HepG2 (cell line): ENCODE measurements around the gene CKS1B. TPM values are rescaled to one million over a fixed set of nuclear protein-coding genes. Genes with fewer than 3 reads are reported as not detected.

Source experiments
- BRD4 ChIP-seq: sonication (generic); formaldehyde crosslinking; IDR thresholded peaks from 2 replicates; pipeline ENCODE4 v1.4.0; 2020; ENCODE audit warnings: missing genetic modification reagents
- CEBPG ChIP-seq: IDR thresholded peaks from 2 replicates; pipeline ENCODE4 v1.6.1; 2016
- DDIT3 ChIP-seq: sonication (generic); formaldehyde crosslinking; IDR thresholded peaks from 2 replicates; pipeline ENCODE4 v1.4.0; 2020; ENCODE audit warnings: mild to moderate bottlenecking, missing genetic modification reagents
- ELF4 ChIP-seq: sonication (generic); formaldehyde crosslinking; IDR thresholded peaks from 2 replicates; pipeline ENCODE4 v1.5.0; 2020; ENCODE audit warnings: missing genetic modification reagents, mild to moderate bottlenecking, moderate library complexity, borderline replicate concordance
- GTF3A ChIP-seq: sonication (generic); formaldehyde crosslinking; conservative IDR thresholded peaks from 2 replicates; pipeline ENCODE4 v1.4.0; 2020; ENCODE audit warnings: mild to moderate bottlenecking, missing genetic modification reagents
- HES4 ChIP-seq: sonication (generic); formaldehyde crosslinking; IDR thresholded peaks from 2 replicates; pipeline ENCODE4 v1.9.0; 2021; ENCODE audit warnings: mild to moderate bottlenecking, missing genetic modification reagents, borderline replicate concordance
- KDM2A ChIP-seq: sonication (generic); formaldehyde crosslinking; IDR thresholded peaks from 2 replicates; pipeline ENCODE4 v1.4.0; 2020; ENCODE audit warnings: low read depth, missing genetic modification reagents, borderline replicate concordance
- MED8 ChIP-seq: sonication (generic); formaldehyde crosslinking; IDR thresholded peaks from 2 replicates; pipeline ENCODE4 v1.8.1; 2023; ENCODE audit warnings: mild to moderate bottlenecking, missing genetic modification reagents; ENCODE audit not compliant: insufficient replicate concordance
- MLLT10 ChIP-seq: sonication (generic); formaldehyde crosslinking; IDR thresholded peaks from 2 replicates; pipeline ENCODE4 v1.4.0; 2020; ENCODE audit warnings: missing genetic modification reagents
- NRL ChIP-seq: sonication (generic); formaldehyde crosslinking; IDR thresholded peaks from 2 replicates; pipeline ENCODE4 v1.5.0; 2020; ENCODE audit warnings: missing genetic modification reagents, mild to moderate bottlenecking, moderate library complexity, borderline replicate concordance
- SP140L ChIP-seq: sonication (generic); formaldehyde crosslinking; IDR thresholded peaks from 2 replicates; pipeline ENCODE4 v1.4.0; 2020; ENCODE audit warnings: missing genetic modification reagents, borderline replicate concordance
- ZBTB26 ChIP-seq: IDR thresholded peaks from 2 replicates; pipeline ENCODE4 v1.6.1; 2016; ENCODE audit warnings: missing compliant biosample characterization, missing genetic modification reagents, borderline replicate concordance
- ZBTB38 ChIP-seq: sonication (generic); formaldehyde crosslinking; IDR thresholded peaks from 2 replicates; pipeline ENCODE4 v1.5.1; 2020; ENCODE audit warnings: mild to moderate bottlenecking, missing genetic modification reagents
- ZNF180 ChIP-seq: sonication (generic); formaldehyde crosslinking; IDR thresholded peaks from 2 replicates; pipeline ENCODE4 v1.4.0; 2020; ENCODE audit warnings: low read depth, missing genetic modification reagents, borderline replicate concordance
- ZNF225 ChIP-seq: sonication (generic); formaldehyde crosslinking; IDR thresholded peaks from 2 replicates; pipeline ENCODE4 v1.4.0; 2020; ENCODE audit warnings: mild to moderate bottlenecking, missing genetic modification reagents
- ZSCAN21 ChIP-seq: sonication (generic); formaldehyde crosslinking; IDR thresholded peaks from 2 replicates; pipeline ENCODE4 v1.8.0; 2022; ENCODE audit warnings: mild to moderate bottlenecking, missing genetic modification reagents, moderate library complexity, borderline replicate concordance
- polyA plus RNA-seq, 8 experiments: library from polyadenylated mRNA; depleted of rRNA in 3 of 8; stranded (reverse) in 7 of 8; unstranded in 1 of 8; fragments of >200 nt; fragmentation: Illumina TruSeq in 4 of 8; extraction: Trizol in 4 of 8; gene quantifications; 2 replicates each; pipeline versions ENCODE4 v1.2.1 to v1.2.3, GENCODE V29; 2011 to 2016; ENCODE audit warnings: low read depth in 4 of 8, missing spikeins in 1 of 8, mixed read lengths in 1 of 8; ENCODE audit not compliant: insufficient read depth in 1 of 8
- total RNA-seq, 5 experiments: library from RNA; depleted of rRNA; stranded (reverse); fragments of >200 nt; fragmentation: Illumina TruSeq; extraction: Trizol; gene quantifications; 2 replicates each; pipeline ENCODE4 v1.2.3, GENCODE V29; 2016; ENCODE audit warnings: low read depth in 1 of 5
- TF ChIP-seq, protein P1 (sequence below): sonication (generic); formaldehyde crosslinking; conservative IDR thresholded peaks from 2 replicates; pipeline ENCODE4 v1.4.0; 2020; ENCODE audit warnings: missing genetic modification reagents
- TF ChIP-seq, protein P2 (sequence below): sonication (generic); formaldehyde crosslinking; IDR thresholded peaks from 2 replicates; pipeline ENCODE4 v1.4.0; 2020; ENCODE audit warnings: missing genetic modification reagents
- TF ChIP-seq, protein P3 (sequence below), 2 experiments: sonication (generic) in 1 of 2; formaldehyde crosslinking in 1 of 2; IDR thresholded peaks; 2 replicates each; pipeline versions ENCODE4 v1.4.0 to v1.6.1; 2018 to 2020; ENCODE audit warnings: missing genetic modification reagents in 2 of 2, borderline replicate concordance in 1 of 2, low read depth in 1 of 2, mild to moderate bottlenecking in 1 of 2, missing biosample characterization in 1 of 2
- TF ChIP-seq, protein P4 (sequence below): sonication (generic); formaldehyde crosslinking; IDR thresholded peaks from 2 replicates; pipeline ENCODE4 v1.8.0; 2022; ENCODE audit warnings: missing genetic modification reagents, low read depth, mild to moderate bottlenecking, borderline replicate concordance

CKS1B gene
- total and polyA plus RNA-seq, 2 of the 13 experiments (the other 11 are each of a cell fraction or from before 2014, with no cell fraction given): 217 to 222 TPM

DNA sequence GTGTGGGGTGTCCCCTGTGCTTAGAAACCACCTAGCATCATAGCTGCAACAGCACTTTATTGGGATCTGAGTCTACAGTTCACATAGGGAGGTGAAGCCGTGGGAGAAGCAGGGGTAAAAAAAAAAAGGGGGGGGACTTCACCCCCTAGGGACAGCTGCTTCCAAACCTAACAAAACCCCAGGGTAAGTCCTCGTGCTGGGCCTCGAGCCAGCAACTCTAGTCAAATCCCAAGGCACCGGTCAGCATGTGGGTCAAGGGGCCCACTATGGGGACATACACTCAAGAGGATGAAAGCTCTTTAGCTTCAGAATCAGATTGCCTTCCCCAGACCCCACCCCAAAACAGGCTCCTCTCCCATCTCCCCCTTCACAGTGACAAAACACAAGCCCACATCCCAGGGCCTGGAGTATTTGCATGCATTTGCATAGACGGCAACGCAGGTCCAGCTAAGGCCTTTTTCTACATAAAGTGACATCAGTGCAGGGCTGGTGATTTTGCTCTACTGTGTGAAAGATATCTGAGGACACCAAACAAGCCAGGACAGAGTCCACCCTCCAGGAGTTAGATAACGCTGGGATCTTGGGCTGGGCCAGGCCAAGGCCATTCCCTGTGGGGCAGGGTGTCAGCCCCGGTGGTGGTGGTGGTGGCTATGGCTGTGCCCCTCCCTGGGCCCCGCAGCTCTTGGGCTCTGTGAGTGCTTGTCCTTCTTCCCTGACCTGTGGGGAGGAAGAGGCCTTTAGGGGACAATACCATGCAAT lies 29.9 kb upstream of the CKS1B start (continued):
- TF ChIP-seq, protein P1, sequence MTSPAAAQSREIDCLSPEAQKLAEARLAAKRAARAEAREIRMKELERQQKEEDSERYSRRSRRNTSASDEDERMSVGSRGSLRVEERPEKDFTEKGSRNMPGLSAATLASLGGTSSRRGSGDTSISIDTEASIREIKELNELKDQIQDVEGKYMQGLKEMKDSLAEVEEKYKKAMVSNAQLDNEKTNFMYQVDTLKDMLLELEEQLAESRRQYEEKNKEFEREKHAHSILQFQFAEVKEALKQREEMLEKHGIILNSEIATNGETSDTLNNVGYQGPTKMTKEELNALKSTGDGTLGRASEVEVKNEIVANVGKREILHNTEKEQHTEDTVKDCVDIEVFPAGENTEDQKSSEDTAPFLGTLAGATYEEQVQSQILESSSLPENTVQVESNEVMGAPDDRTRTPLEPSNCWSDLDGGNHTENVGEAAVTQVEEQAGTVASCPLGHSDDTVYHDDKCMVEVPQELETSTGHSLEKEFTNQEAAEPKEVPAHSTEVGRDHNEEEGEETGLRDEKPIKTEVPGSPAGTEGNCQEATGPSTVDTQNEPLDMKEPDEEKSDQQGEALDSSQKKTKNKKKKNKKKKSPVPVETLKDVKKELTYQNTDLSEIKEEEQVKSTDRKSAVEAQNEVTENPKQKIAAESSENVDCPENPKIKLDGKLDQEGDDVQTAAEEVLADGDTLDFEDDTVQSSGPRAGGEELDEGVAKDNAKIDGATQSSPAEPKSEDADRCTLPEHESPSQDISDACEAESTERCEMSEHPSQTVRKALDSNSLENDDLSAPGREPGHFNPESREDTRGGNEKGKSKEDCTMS (CRISPR knock-in tag): no peak
- no peak; the same call in 1 of the 2 replicates for TF ChIP-seq KDM2A (CRISPR knock-in tag)
- 0 out of 2 replicates have a peak, but pooled peaks have one; percentile 26 for TF ChIP-seq HES4 (CRISPR knock-in tag)
- TF ChIP-seq ELF4 (CRISPR knock-in tag): no peak
- no peak for TF ChIP-seq ZNF180 (CRISPR knock-in tag)
- TF ChIP-seq DDIT3 (CRISPR knock-in tag): no peak
- TF ChIP-seq CEBPG (CRISPR knock-in tag): peak; percentile 56
- TF ChIP-seq, protein P2, sequence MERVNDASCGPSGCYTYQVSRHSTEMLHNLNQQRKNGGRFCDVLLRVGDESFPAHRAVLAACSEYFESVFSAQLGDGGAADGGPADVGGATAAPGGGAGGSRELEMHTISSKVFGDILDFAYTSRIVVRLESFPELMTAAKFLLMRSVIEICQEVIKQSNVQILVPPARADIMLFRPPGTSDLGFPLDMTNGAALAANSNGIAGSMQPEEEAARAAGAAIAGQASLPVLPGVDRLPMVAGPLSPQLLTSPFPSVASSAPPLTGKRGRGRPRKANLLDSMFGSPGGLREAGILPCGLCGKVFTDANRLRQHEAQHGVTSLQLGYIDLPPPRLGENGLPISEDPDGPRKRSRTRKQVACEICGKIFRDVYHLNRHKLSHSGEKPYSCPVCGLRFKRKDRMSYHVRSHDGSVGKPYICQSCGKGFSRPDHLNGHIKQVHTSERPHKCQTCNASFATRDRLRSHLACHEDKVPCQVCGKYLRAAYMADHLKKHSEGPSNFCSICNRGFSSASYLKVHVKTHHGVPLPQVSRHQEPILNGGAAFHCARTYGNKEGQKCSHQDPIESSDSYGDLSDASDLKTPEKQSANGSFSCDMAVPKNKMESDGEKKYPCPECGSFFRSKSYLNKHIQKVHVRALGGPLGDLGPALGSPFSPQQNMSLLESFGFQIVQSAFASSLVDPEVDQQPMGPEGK (CRISPR knock-in tag): peak; percentile 97
- TF ChIP-seq ZSCAN21: peak; percentile 27; the same call in 1 of the 2 replicates
- no peak for TF ChIP-seq MLLT10 (CRISPR knock-in tag)
- TF ChIP-seq ZBTB38: peak; percentile 73
- 0 out of 2 replicates have a peak, but pooled peaks have one; percentile 29 for TF ChIP-seq BRD4
- TF ChIP-seq, protein P3, sequence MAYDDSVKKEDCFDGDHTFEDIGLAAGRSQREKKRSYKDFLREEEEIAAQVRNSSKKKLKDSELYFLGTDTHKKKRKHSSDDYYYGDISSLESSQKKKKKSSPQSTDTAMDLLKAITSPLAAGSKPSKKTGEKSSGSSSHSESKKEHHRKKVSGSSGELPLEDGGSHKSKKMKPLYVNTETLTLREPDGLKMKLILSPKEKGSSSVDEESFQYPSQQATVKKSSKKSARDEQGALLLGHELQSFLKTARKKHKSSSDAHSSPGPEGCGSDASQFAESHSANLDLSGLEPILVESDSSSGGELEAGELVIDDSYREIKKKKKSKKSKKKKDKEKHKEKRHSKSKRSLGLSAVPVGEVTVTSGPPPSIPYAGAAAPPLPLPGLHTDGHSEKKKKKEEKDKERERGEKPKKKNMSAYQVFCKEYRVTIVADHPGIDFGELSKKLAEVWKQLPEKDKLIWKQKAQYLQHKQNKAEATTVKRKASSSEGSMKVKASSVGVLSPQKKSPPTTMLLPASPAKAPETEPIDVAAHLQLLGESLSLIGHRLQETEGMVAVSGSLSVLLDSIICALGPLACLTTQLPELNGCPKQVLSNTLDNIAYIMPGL (CRISPR knock-in tag; IDR thresholded peaks at IDR 0.05; ENCODE audit: borderline replicate concordance in 1 of 2, low read depth in 1 of 2): peak; percentile 5 to 25; a peak in 2 of 4 replicates
- TF ChIP-seq SP140L: no peak
- TF ChIP-seq ZNF225: no peak
- TF ChIP-seq, protein P4, sequence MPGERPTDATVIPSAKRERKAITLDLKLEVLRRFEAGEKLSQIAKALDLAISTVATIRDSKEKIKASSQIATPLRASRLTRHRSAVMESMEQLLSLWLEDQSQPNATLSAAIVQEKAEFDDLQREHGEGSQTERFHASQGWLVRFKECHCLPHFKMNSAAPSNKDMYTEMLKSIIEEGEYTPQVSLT: no peak
- no peak for TF ChIP-seq GTF3A (CRISPR knock-in tag)
- TF ChIP-seq NRL (CRISPR knock-in tag): no peak; the same call in 1 of the 2 replicates
- no peak for TF ChIP-seq MED8 (CRISPR knock-in tag)
- TF ChIP-seq ZBTB26 (CRISPR knock-in tag): no peak
